GM12878 (cell line): ENCODE data around the gene LONP1.

Experiments used
- CBX3 ChIP-seq: fragments of 200-600 bp; sonication (generic); IDR thresholded peaks from 2 replicates; pipeline ENCODE4 v1.6.1; 2016; ENCODE audit warnings: low read depth, borderline replicate concordance
- CEBPB ChIP-seq, 2 experiments: fragments of 150-350 bp in 1 of 2; IDR thresholded peaks; 2 replicates each; pipeline ENCODE4 v1.6.1; 2012 to 2014; ENCODE audit warnings: low read depth in 2 of 2, low read length in 2 of 2, borderline replicate concordance in 1 of 2, inconsistent platforms in 1 of 2
- CTCF ChIP-seq, 3 experiments: IDR thresholded peaks in 2 of 3; conservative IDR thresholded peaks in 1 of 3; 2 replicates each; pipeline ENCODE4 v1.5.1; 2011; ENCODE audit warnings: low read depth in 3 of 3, low read length in 3 of 3, mild to moderate bottlenecking in 3 of 3, control low read depth in 2 of 3, moderate library complexity in 2 of 3, inconsistent platforms in 1 of 3, mixed read lengths in 1 of 3; ENCODE audit not compliant: control insufficient read depth in 2 of 3, insufficient read depth in 1 of 3; ENCODE audit errors: extremely low read depth in 1 of 3
- RAD21 ChIP-seq: IDR thresholded peaks from 2 replicates; pipeline ENCODE4 v1.6.1; 2011; ENCODE audit warnings: mild to moderate bottlenecking, low read depth, low read length, moderate library complexity; ENCODE audit not compliant: insufficient read depth
- TF ChIP-seq, protein P1 (sequence below): fragments of 150-350 bp; IDR thresholded peaks from 2 replicates; pipeline ENCODE4 v1.6.1; 2016; ENCODE audit warnings: low read depth, low read length

DNA sequence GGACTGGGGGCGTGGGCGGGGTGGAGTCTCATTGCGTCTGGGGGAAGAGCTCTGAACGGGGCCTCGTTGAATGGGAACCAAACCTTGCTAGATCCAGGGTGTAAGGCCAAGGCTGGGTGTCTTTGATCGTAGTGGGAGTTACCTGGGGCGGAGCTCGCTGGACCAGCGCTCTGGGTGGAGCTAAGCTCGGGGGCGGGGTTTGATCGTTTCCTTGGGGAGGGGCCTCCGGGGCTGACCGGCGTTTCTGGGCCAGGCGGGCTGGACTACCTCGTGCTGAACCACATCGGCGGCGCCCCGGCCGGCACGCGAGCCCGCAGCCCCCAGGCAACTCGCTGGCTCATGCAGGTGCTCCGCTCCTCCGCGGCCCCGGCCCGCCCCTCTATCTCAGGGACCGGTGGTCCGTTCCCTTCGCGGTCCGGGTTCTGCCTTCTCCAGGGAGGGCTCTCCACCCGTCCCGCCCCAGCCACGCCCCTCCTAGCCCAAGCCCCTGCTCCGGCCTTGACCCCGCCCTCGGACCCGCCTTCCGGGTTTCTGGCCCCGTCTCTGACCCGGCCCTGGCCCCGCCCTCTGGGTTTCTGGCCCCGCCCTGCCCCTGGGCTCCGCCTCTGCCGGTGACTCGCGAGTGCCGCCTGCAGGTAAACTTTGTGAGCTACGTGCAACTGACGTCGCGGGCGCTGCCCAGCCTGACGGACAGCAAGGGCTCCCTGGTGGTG is 33.1 kb downstream of the LONP1 start:
- TF ChIP-seq, protein P1, sequence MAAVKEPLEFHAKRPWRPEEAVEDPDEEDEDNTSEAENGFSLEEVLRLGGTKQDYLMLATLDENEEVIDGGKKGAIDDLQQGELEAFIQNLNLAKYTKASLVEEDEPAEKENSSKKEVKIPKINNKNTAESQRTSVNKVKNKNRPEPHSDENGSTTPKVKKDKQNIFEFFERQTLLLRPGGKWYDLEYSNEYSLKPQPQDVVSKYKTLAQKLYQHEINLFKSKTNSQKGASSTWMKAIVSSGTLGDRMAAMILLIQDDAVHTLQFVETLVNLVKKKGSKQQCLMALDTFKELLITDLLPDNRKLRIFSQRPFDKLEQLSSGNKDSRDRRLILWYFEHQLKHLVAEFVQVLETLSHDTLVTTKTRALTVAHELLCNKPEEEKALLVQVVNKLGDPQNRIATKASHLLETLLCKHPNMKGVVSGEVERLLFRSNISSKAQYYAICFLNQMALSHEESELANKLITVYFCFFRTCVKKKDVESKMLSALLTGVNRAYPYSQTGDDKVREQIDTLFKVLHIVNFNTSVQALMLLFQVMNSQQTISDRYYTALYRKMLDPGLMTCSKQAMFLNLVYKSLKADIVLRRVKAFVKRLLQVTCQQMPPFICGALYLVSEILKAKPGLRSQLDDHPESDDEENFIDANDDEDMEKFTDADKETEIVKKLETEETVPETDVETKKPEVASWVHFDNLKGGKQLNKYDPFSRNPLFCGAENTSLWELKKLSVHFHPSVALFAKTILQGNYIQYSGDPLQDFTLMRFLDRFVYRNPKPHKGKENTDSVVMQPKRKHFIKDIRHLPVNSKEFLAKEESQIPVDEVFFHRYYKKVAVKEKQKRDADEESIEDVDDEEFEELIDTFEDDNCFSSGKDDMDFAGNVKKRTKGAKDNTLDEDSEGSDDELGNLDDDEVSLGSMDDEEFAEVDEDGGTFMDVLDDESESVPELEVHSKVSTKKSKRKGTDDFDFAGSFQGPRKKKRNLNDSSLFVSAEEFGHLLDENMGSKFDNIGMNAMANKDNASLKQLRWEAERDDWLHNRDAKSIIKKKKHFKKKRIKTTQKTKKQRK: no peak
- TF ChIP-seq CEBPB (IDR thresholded peaks at IDR 0.05; ENCODE audit: borderline replicate concordance in 1 of 2, low read depth in 2 of 2, low read length in 2 of 2) (no peak), CBX3 (no peak), RAD21 (peak; percentile 42; the same call in 1 of the 2 replicates), CTCF (IDR thresholded peaks at IDR 0.05 in 2 of 3, conservative IDR thresholded peaks at IDR 0.05 in 1 of 3; ENCODE audit: control insufficient read depth in 2 of 3, extremely low read depth in 1 of 3, insufficient read depth in 1 of 3, low read depth in 3 of 3, low read length in 3 of 3) (peak; percentile 84 to 95 (median 88))
